ENCODE results near the gene KLHL40.

DNA sequence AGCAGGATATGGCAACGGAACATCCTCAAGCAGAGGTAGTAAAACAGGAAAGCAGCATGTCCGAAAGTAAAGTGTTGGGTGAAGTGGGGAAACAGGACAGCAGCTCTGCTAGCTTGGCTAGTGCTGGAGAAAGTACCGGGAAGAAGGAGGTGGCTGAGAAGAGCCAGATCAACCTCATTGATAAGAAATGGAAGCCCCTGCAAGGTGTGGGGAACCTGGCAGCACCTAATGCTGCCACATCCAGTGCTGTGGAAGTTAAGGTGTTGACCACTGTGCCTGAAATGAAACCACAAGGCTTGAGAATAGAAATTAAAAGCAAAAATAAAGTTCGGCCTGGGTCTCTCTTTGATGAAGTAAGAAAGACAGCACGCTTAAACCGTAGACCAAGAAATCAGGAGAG, 46.1 kb upstream of the KLHL40 start:
- TF ChIP-seq CTBP1 (IDR thresholded peaks at IDR 0.05; ENCODE audit: borderline replicate concordance): no peak
- TF ChIP-seq BHLHE40 (IDR thresholded peaks at IDR 0.05; ENCODE audit: borderline replicate concordance): no peak
- TF ChIP-seq SUZ12 (IDR thresholded peaks at IDR 0.05): no peak
- TF ChIP-seq L3MBTL2 (conservative IDR thresholded peaks at IDR 0.05): no peak
- TF ChIP-seq FOXM1 (IDR thresholded peaks at IDR 0.05; ENCODE audit: borderline replicate concordance): no peak
- no peak for TF ChIP-seq ARNT (IDR thresholded peaks at IDR 0.05)
- no peak for TF ChIP-seq FOXK2 (IDR thresholded peaks at IDR 0.05)
- TF ChIP-seq FOXA1 (IDR thresholded peaks at IDR 0.05): no peak
- TF ChIP-seq NFRKB (IDR thresholded peaks at IDR 0.05): no peak
